ENCODE data around the gene RNF213.

- no peak for TF ChIP-seq CTCF (IDR thresholded peaks at IDR 0.05)
- no peak for TF ChIP-seq POLR2A (IDR thresholded peaks at IDR 0.05)
Observed at GRCh38 chr17:80319999-80320344, 59.3 kb downstream of the RNF213 start.
